ENCODE measurements around the gene PRDX3. TPM values are rescaled to one million over a fixed set of nuclear protein-coding genes. Genes with fewer than 3 reads are reported as not detected.
A peak's percentile ranks its signal among the peaks of the same experiment; 100 is the strongest.

The PRDX3 gene
- total and polyA plus RNA-seq, 12 donors, result 150 to 935 (median 425) TPM

DNA sequence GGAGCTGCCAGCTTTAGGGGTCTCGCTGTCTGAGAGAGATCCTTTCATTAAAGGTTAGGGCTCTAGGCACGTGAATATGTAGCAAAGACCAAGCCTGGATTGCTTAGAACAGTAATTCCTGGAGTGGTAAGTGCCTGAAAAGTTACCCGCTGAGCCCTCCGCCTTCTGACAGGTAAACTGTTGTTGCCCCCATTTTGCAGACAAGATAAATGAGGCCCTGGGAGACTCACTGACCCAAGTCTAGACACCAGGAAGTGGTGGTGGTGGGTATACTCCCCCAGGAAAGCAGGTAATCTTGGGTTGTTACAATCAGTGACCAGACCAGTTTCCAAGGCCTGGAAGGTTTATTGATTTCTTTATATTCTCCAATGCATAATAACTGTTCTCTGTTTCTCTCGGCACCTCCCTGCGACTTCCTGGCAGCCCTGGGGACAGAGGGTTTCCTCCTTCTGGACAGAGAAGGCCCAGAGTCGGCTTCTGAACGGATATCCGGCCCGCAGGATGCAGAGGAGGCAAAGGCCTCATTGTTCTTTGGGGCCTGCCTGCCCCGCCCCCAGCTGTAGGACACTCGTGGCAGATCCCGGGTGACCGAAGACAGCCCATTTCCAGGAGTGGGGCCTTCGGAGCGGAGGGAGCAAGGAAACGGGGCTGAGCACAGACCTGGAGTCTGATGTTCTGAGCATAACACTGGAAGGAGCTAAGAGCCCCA, 27.4 kb upstream of the PRDX3 start:
- Histone ChIP-seq H3K9me3 (replicated peaks in 1 of 3) (no peaks in the 10 kb centered on the region), H3K4me3 (peak overlapping the region in 2 of 4 donors; percentile 6 to 99), H3K27me3 (no peaks in the 10 kb centered on the region), H3K4me1 (replicated peaks in 1 of 2) (peaks cover 16 to 36% of the 10 kb centered on the region in 2 donors), H3K36me3 (replicated peaks in 1 of 2) (no peaks in the 10 kb centered on the region), H3K27ac (peak overlapping the region; percentile 5 to 99 (median 96))
- 33 to 49% (median 36%) methylated on average over 13 to 17 of the region's 17 CpGs for WGBS, 4 donors
- TF ChIP-seq, protein P1, sequence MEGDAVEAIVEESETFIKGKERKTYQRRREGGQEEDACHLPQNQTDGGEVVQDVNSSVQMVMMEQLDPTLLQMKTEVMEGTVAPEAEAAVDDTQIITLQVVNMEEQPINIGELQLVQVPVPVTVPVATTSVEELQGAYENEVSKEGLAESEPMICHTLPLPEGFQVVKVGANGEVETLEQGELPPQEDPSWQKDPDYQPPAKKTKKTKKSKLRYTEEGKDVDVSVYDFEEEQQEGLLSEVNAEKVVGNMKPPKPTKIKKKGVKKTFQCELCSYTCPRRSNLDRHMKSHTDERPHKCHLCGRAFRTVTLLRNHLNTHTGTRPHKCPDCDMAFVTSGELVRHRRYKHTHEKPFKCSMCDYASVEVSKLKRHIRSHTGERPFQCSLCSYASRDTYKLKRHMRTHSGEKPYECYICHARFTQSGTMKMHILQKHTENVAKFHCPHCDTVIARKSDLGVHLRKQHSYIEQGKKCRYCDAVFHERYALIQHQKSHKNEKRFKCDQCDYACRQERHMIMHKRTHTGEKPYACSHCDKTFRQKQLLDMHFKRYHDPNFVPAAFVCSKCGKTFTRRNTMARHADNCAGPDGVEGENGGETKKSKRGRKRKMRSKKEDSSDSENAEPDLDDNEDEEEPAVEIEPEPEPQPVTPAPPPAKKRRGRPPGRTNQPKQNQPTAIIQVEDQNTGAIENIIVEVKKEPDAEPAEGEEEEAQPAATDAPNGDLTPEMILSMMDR (IDR thresholded peaks at IDR 0.05), result no peak
- no peak for TF ChIP-seq POLR2A (IDR thresholded peaks at IDR 0.05)
- DNase-seq, result peak; percentile 59 to 87 (median 68)
- intact Hi-C loops (cut with DNase I), result loop anchor here in 1 of 2 donors (2.0 to 10.0 kb wide), 3 partner anchors 66 to 399 kb away; no protein-coding TSS in a partner anchor

DNA sequence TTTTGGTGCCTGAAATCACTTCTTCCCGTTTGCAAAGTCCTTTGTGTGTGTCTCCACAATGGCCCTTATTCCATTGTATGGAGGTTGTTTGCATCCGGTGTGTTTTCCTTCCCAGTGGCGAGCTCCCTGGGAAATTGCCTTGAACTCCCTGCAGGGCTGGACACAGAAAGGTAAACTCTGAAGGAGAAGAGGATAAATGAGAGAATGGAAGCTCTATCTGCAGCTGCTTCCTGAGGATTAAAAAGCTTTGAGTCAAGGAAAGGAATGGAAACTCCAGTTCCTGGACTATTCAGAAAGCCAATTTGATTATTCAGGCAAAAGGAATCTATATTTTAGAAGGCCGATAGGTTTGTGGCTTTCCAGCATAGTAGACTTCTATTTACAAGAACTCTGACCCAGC, 24.4 kb upstream of the PRDX3 start:
- Histone ChIP-seq H3K4me3 (no peak overlapping the region), H3K27ac (no peak overlapping the region), H3K4me1 (replicated peaks in 1 of 2) (peaks cover 2 to 8% of the 10 kb centered on the region in 2 donors), H3K9me3 (replicated peaks in 1 of 3) (no peaks in the 10 kb centered on the region), H3K27me3 (no peaks in the 10 kb centered on the region), H3K36me3 (replicated peaks in 1 of 2) (no peaks in the 10 kb centered on the region)
- WGBS, 4 donors, result 64 to 71% (median 68%) methylated on average over 4 of the region's 4 CpGs
- no peak for DNase-seq
- intact Hi-C loops (cut with DNase I), result loop anchor here (5.0 to 10.0 kb wide), 3 partner anchors 214 to 402 kb away; no protein-coding TSS in a partner anchor
- TF ChIP-seq, protein P1 (IDR thresholded peaks at IDR 0.05), result no peak
- TF ChIP-seq POLR2A (IDR thresholded peaks at IDR 0.05), result no peak

DNA sequence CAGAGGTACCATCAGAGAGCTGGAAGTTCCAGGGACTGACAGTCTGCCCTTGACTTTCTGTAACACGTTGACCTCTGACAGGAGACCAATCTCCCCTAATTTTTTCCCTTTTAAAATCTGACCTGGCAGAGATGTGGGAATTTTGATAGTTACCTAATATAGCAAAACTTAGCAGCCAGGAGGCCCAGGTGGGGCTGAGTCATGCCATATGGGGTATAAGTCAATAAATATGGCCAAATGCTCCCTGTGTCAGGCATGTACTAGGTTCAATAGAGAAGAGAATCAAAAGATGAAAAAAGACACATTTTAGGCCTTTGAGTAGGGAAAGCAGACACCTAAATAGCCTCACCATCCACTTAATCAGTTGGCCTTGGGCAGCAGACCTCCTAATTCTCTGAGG, 22.6 kb upstream of the PRDX3 start:
- intact Hi-C loops (cut with DNase I), result loop anchor here (5.0 to 10.0 kb wide), 3 partner anchors 216 to 404 kb away; no protein-coding TSS in a partner anchor
- WGBS, 4 donors, result 33 to 64% (median 53%) methylated on average over 1 of the region's 1 CpG

More for the DNA sequence above, 22.6 kb upstream of the PRDX3 start:
- Histone ChIP-seq H3K9me3 (replicated peaks in 1 of 3) (no peaks in the 10 kb centered on the region), H3K4me1 (replicated peaks in 1 of 2) (peaks cover 2 to 4% of the 10 kb centered on the region in 2 donors), H3K27me3 (no peaks in the 10 kb centered on the region), H3K27ac (no peak overlapping the region), H3K36me3 (replicated peaks in 1 of 2) (no peaks in the 10 kb centered on the region), H3K4me3 (no peak overlapping the region)
- DNase-seq, result no peak
- TF ChIP-seq POLR2A (IDR thresholded peaks at IDR 0.05), result no peak
- TF ChIP-seq, protein P1 (IDR thresholded peaks at IDR 0.05), result no peak

All from adrenal gland (tissue), 12 donors.